NCI-H748 treated with DMSO at 0.1 percent for 48 hours (cell line): ENCODE results near the gene PTPRG.
A peak's percentile ranks its signal among the peaks of the same experiment; 100 is the strongest.

ENCODE experiments used
- DNase-seq: peaks from one replicate; lab custom pipeline; 2025; lab: John Stamatoyannopoulos, UW

Gene PTPRG

DNA sequence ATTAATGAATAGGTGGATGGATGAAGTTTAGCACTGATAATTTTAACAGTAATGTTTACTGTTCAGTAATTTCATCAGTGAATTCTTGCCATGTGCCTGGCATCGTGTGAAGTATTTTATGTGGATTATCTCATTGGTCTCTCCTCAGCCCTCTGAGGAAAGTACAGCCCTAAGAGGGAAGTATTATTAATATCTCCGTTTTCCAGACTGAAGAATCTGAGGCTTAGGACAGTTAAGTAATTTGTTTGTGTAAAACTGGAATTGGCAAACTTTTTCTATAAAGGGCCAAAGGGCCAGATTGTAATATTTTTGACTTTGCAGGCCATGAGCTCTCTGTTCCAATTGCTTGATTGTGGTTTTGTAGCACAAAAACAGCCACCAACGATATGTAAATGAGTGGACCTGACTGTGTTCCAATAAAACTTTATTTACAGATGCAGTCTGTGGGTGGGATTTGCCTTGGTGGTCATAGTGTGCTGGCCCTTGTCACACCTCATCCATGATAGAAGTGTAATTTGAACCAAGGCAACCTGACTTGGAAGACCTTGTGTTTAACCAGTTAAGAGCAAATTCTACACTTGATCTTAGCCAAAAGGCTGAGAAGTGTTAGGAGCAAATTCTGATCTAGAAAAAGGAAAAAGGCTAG lies 556.7 kb downstream of the PTPRG start:
- DNase-seq: no peak

DNA sequence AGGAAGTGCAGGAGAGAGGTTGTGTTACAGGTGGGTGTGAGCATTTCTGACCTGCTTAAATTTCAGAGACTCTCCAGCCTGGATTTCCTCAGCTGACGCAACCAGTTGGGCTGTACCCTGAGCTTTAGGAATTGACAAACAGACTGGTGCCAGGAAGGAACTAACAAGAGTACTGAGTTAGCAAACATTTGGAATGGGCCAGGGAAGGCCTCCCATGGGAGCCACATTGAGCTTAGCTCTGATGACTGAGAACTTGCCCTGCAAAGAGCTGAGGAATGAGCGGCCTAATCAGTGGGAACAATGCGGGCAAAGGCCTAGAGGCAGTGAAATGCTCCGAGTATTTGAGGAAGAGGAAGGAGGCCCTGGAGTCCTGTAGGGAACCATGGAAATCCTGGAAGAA lies 557.8 kb downstream of the PTPRG start:
- no peak for DNase-seq

DNA sequence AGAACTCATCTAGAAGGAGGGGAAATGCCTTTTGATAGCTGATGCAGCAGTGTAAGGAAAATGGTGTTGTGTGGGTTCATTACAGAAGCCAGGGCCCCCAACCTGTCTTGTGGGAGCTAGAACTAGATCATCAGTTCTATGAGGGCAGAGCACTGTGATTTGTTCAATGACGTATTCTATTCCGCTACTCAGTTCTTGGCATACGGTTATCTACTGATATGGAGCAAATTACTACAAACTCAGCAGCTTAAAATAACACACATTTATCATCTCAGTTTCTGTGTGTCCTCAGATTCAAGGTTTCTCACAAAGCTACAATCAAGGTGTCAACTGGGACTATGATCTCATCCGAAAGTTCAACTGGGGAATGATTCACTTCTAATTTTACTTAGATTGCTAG lies 561.4 kb downstream of the PTPRG start:
- no peak for DNase-seq

DNA sequence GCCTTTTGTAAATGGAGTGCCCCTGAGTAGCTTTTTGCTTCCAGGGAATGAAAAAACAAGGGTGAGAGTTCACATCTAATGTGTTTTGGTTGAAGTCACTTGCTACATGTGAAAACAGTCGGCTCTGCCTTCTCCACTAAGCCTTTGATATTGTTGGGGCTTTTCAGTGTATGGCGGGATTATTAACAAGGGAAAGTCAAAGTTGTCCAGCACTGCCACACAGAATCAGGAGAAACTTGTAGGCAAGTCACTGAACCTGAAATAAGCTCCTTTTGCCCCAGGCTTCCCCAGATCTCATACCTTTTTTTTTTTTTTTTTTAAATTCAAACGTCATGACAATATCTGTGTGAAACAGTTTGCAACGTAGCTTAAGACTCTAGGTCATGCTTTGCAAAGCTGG lies 564.0 kb downstream of the PTPRG start:
- no peak for DNase-seq

DNA sequence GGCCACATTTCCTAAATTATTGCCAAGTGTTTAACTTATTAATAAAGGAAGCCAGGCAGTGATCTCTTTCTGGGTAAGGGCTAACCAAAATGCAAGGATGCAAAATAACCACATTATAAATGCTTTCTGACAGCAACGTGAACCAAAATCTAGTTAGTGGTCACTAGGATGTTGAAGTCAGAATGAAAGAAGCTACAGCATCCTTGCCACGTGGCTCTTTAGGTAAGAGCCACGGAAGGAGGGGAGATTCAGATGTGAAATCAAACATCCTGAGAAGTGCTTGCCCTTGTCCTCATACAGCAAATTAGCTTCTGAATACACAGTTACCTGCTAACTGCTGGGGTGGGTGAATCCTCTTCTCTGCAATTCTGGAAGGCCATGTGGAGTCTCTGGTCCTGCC lies 565.7 kb downstream of the PTPRG start:
- DNase-seq: no peak

DNA sequence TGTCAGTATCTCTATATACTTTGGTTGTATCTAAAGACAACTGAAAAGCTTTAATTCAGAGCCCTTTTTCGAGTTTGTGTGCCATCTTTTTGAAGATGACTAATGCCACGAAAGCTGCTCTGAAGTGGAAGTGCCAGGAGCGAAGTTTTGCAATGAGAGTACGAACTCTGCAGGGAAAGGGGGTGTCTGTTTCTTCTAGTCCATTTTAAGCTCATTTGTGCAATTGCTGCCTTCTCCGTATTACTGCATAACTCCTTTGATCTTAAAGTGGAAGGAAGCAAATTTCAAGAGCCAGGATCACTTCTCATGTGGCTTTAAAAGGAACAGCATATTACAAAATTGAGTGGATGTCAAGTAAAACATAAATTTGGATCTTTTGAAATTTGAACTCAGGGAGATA lies 566.7 kb downstream of the PTPRG start:
- no peak for DNase-seq

DNA sequence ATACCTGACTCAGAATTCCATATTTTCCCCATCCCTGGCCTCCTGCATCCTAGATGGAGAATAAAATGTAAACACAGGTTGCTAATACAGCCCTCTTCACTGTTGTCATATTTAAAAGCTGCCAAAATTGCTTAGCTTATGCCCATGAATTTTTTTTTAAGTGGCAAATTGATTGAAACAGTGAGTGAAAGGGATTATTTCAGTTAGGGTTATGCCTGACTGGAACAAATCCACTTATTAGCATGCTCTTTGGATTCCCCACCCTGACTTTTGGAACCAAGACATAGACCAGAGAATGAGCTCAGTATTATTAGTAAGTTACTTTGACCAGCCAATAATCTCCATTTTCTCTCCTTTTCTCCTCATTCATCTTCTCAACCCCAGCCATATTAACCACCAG lies 567.3 kb downstream of the PTPRG start:
- DNase-seq: no peak

DNA sequence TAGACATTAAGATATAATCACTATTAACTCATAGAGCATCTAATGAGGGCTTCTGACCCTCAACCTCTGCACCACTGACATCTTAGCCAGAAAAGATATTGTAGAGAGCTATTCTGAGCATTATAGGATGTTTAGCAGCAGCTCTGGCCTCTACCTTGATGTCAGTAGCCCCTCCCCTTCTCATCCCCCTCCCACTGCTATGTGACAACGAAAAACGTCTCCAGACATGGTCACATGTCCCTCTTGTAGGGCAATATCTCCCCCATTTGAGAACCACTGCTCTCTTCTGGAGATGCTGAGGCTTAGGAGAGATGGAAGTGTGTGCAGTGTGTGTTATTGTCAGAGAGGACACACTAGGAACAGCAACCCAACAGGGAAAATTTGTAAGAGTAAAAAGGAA lies 569.7 kb downstream of the PTPRG start:
- no peak for DNase-seq

DNA sequence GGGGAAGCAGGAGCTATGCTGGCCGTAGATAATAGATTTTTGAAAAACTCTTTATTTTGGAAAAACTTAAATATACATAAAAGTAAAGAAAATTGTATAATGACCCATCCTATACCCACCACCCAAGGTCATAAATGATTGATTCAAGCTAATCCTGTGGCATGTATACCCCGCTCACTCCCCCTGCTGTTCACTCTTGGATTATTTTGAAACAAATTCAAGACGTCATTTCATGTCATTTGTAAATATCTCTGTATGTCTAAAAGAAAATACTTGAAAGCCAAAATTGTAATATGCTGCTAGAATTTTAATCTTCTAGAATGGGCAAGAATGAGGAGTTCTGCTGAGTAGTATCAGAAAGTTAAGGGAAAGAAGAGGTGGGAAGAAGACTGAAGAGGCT lies 570.2 kb downstream of the PTPRG start:
- DNase-seq: no peak

DNA sequence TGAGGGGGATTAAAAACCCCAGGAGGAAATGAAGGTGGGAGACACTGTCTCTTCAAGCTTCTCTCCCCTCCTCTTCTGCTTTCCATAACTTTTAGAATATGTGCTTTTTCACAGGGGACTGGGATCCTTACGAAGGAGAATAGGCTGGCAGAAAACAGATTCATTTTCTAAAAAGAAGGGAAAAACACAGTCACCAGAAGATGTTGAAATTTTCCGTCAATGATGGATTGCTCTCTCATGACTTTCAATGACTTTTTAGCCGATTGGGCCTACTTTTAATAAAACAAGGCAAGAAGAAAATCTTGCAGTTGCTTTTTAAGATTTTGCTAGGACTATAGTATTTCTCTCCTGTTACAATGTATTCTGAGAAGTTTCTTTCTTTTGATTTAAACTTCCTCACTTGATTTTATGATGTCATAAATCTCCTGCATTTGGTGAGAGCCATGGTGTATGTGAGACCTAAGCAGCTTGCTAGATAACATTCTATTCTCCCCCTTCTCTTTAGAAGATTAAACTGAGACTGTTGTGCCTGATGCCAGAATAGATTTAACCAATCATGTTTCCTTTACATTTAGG lies 570.7 kb downstream of the PTPRG start:
- DNase-seq: no peak

DNA sequence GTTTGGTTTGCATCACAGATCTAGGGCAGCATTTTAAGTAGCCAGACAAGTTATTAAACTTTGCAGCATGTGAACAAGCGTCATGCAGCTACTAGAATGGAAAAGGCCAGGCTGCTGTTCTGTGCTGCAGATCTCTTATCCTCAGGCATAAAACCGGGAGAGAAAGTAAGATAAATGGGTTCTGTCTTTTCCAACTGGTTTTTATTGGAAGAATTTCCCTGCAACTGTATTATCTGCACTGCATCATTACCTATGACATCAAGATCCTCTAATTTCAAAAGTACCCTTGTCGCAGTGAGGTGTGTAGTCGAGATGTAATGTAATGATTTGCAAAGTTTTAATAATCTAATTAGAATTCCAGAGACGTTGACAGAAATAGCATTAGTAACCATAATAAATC lies 571.6 kb downstream of the PTPRG start:
- DNase-seq: no peak

DNA sequence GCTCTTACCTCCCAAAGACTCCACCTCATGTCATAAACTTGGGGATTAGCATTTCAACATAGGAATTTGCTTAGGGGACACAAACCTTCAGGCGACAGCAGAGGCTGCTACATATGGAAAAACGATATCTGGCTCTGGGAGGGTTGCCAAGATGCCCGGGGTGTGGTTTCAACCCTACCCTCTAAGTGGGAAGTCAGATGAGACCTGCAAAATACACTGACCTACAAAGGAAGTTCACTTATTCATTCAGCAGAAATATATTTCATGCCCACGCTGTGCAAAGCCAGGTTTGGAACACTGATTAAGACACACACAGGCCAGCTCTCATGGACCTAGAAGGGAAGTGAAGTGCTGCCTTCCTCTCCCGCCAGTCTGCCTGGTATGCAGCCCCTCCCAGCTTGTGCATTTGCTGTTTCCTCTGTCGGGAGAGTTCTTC lies 572.7 kb downstream of the PTPRG start:
- no peak for DNase-seq

DNA sequence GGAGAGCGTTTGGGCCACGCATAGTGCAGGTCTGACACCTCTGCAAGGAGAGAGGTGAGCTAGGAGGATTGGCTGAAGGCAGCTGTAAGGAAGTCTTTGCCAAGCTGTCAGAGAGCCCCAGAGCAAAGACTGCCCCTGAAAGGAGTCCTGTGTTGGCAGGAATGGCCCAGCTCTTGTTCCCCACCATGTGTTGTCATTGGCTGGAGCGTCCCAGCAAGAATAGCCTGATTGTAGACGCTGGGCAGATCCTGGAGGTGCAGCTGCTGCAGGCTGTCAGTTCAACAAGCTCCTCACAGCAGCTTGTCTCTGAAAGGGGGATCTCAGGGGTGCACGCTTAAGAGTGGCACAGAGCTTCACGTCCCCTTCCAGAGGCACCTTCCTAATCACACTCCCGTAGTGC lies 574.4 kb downstream of the PTPRG start:
- no peak for DNase-seq

DNA sequence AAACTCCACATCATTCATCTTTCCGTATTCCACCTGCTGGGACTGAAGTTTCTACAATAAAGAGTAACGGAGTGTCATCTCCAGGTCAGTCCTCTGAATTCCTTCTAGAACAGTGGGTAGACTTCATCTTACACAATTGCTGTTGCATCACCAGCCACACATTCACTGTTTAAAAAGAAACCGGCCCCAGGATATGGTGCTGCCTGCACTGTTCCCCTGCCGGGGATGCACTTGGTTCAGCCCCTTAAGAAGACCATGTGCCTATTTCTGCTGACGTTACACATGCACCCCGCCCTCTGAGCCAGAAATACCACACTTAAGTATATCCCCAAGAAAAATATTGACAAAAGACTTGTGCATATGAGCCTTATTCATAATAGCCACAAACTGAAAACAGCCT lies 578.6 kb downstream of the PTPRG start:
- no peak for DNase-seq

DNA sequence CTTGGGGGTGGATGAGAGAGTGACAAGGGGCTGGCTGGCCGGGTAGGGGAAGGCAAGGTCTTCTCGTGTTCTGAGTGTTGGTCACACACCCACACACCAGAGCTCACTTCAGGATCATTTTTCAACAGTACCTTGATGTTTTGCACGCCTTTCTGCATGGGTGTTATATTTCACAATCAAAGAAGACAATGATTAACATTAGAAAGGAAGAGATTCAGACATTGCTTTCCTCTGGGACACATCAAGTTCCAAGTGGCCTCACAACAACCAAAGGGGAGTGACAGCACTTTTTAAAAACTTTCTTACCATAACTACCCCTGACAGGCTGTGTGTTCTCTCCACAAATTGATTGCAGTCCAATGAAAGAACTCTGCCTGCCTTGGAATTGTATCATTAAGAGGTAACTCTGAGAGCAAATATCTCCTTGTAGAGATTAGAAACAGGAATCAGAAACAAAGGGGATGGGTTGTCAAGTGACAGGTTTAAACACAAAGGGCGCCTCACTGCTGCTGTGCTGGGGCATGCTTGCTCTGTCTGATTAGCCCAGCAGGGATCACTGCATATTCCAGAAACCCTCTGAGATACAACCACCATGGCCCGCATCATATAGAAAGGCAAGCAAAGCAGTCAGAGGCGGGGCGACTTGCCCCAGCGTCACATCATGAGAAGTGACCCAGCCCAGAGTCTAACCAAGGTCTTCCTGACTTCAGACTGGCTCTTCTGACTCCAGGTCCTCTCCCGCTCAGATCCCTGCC lies 581.1 kb downstream of the PTPRG start:
- no peak for DNase-seq

DNA sequence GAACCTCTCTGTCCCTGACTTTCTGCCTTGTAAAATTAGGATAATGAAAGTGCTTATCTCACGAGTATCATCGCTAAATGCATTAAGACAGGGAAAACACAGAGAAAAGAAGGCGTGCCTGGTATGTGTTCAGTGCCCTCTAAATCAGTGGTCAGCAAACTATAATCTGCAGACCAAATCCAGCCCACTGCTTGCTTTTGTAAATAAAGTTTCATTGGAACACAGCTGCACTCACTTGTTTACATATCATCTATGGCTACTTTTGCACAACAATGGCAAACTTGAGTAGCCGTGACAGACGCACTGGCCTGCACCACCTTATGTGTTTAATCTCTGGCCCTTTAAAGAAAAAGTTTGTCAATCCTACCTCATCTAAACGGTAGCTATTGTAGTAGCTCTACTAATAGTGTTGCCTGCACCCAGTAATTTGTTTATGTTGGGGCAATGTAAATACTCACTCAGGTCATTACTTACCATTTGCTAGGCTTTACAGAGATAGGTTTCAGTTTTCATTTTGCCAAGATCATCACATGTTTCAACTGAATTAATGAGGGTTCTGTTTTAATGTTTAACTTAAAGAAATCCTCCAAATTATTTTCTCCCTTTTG lies 582.6 kb downstream of the PTPRG start:
- DNase-seq: peak; percentile 67

DNA sequence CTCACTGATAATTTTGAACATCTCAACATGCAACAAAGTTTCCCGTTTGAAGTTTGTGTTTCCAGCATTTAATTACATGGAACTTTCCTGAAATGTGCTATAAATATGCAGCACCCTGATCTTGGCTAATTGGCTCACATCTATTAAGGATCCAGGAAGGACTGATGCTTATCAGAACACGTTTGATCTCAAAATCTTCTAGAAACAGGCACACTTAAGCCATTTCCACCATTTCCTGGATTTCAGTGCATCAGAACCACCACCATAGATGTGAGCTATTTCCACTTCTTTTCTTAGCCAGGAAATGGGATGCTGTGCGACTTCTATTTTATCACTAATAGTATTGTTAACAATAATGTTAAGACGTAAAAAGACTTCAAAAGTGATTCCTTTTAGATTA lies 583.1 kb downstream of the PTPRG start:
- no peak for DNase-seq

DNA sequence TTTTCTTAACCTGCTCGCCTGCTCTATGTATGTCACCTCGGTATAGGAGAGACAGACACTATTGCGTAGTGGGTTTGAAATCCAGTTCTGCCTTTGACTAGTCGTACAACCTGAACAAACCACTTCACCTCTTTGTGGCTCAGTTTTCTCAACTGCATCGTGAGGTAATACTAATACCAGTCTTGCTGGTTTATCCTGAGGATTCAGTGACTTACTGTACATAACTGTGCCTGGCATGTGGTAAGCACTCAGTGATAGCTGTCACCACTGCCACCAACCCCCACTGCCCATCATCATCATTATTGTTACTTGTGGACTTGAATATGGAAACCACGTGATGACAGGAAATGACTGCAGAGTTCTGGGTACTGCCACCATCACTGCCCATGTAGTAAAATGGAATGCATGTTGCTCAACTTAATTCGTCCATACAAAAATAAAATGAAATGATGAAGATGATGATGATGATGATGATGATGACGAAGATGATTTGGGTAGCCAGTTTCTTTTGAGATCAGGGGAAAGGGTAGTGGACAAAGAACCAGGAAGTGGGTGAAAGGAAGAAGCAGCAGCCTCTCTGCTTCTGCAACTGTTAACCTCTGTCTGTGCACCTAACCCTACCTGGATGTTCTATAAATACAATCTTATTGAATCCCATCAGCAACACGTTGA lies 583.9 kb downstream of the PTPRG start:
- DNase-seq: no peak

DNA sequence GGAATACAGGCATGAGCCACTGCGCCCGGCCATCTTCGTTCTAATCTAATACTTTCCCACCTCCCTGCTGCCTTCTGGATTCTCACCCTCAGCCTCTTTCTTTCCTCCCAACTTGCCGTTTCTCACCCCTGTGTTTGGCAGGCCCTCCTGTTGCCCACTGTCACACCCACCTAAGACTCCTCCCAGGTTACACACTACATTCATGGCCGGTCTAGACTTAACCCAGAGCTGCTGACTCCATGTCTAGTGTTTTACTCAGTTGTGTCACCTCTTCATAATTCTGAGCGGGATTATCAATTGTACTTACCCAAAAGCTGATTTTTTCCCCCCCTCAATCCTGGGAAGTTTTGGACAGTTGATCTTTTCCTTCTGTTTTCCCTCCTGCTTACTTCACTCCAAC lies 588.2 kb downstream of the PTPRG start:
- DNase-seq: no peak

DNA sequence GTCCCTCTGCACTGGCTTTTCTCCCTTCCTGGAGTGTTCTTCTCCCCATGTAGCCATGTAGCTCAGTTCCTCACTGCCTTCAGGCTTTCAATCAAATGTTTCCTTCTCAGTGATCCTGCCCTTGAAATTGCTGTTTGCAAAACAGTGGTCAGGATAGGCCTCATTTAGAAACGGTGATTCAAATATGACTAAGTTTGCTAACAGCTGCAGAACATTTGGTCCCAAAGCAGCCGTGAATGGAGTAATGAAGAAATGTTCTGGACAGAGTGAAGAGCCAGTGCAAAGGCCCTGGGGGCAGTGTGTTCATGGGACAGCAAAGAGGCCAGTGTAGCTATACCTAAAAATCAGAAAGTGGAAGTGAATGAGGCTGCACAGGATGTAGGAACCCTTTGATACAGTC lies 588.6 kb downstream of the PTPRG start:
- no peak for DNase-seq

DNA sequence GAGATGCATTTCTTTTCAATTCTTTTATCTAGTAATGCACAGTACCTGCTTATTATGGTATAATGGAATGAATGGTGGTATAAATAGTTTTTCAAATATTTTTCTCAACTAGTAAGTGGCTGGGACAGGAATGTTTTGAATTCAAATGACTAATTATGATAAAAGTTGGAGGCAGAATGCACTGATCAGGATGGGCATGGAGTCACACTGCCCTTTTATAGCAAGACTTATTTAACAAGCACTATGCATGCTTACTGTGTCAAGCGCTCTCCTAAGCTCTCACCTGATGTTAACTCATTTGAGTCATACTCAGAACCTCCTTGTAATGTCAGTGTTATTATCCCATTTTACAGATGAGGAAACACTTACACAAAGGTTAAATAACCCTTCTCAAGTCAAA lies 590.2 kb downstream of the PTPRG start:
- no peak for DNase-seq

DNA sequence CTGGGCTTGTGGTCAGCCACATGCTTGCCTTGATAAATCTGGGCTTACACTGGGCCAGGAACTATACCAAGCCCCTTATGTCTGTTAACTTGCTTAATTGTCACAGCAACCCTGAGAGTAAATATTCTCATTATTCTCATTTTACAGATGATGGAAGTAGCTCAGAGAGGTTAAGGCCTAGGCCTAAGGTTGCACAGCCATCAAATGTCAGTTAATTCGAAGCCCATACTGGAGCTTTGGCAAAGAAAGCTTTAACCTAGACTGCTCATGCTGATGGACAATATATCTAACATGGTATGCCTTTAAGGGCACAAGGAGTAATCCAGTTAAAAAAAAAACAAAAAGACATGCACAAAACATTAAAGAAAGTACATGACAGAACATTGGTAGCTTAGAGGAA lies 591.9 kb downstream of the PTPRG start:
- DNase-seq: no peak
